ENCODE results near the gene AOPEP.

GRCh38 chr9:94851467-94851866, 125.0 kb downstream of the AOPEP start:
- TF ChIP-seq CTCF (IDR thresholded peaks at IDR 0.05; ENCODE audit: insufficient read depth, low read depth, low read length) (no peak), EZH2 (IDR thresholded peaks at IDR 0.05; ENCODE audit: insufficient read depth, low read length) (no peak)

All from astrocyte (in vitro differentiated cells and primary cell).